ENCODE data around the gene HRH1. TPM values are rescaled to one million over a fixed set of nuclear protein-coding genes. Genes with fewer than 3 reads are reported as not detected.
"Not testable (repeated sequence)": the region's sequence is repeated elsewhere in the genome, so short reads cannot be mapped to it uniquely, and the experiment has no call there.

The HRH1 gene
- total RNA-seq, 4 donors from 2014 or later, result 10.9 to 12.2 (median 11.4) TPM

DNA sequence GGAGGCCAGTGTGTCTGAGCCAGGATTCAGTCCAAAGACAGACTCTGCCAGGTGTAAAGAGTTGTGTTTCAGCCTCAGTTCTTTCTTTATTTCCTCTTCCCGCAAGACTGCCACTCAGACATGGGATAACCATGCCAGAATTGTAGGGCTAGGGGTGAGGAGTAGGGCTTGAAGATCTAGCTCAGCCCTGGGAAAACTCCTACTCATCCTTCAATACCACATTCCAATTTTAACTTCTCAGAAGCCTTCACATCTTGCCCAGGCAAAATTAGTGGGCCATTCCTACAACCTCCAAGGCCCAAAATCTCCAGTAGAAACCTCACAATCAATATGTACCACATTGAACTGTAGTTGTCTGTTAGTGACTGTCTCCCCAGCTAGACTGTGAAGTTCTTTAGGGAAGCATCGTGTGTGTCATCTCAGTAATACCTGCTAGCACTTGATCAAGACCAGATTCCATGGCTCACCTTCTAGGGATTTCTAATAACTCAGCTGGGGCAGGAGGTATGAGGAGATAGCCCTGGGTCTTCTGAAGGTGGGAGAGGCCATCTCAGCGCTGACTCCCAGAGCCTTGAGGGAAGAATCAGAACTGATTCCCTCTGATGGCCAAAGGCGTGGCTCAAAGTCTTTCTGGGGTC lies 19.7 kb downstream of the HRH1 start:
- no peak overlapping the region for H3K27ac ChIP-seq
- DNase-seq (ENCODE audit: low spot score in 2 of 2), result peak in 1 of 2 donors; percentile 13
- WGBS, result 91% methylated on average over 4 of the region's 4 CpGs
- H3K27me3 ChIP-seq, result no peaks in the 10 kb centered on the region
- H3K36me3 ChIP-seq, result no peaks in the 10 kb centered on the region
- H3K4me3 ChIP-seq, result no peak overlapping the region
- TF ChIP-seq, protein P1, sequence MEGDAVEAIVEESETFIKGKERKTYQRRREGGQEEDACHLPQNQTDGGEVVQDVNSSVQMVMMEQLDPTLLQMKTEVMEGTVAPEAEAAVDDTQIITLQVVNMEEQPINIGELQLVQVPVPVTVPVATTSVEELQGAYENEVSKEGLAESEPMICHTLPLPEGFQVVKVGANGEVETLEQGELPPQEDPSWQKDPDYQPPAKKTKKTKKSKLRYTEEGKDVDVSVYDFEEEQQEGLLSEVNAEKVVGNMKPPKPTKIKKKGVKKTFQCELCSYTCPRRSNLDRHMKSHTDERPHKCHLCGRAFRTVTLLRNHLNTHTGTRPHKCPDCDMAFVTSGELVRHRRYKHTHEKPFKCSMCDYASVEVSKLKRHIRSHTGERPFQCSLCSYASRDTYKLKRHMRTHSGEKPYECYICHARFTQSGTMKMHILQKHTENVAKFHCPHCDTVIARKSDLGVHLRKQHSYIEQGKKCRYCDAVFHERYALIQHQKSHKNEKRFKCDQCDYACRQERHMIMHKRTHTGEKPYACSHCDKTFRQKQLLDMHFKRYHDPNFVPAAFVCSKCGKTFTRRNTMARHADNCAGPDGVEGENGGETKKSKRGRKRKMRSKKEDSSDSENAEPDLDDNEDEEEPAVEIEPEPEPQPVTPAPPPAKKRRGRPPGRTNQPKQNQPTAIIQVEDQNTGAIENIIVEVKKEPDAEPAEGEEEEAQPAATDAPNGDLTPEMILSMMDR (IDR thresholded peaks at IDR 0.05), result no peak
- no peak for TF ChIP-seq POLR2A (IDR thresholded peaks at IDR 0.05)
- TF ChIP-seq EP300 (IDR thresholded peaks at IDR 0.05), result no peak
- TF ChIP-seq POLR2AphosphoS5 (IDR thresholded peaks at IDR 0.05), result no peak
- H3K9me3 ChIP-seq, result no peaks in the 10 kb centered on the region
- peaks cover 8% of the 10 kb centered on the region for H3K4me1 ChIP-seq

DNA sequence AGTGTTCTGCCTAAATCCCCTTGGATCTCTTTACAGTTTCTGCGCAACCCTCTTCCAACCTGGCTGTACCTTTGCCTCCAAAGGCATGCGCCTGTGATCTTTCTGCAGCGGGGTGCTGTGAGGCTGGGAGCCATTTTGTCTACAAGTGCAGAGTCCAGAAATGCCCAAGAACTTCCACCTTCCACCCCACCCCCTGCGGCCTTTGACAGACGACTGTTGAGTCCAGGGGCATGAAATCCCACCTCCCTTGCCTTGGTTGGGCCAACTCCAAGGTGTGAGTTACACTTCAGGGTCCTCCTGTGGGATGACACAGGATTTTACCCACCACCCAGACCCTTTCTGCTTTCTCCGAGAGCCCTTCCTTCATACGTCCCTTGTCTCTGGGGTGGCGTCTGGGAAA lies 24.1 kb downstream of the HRH1 start:
- no peaks in the 10 kb centered on the region for H3K27me3 ChIP-seq
- H3K27ac ChIP-seq, result no peak overlapping the region
- H3K4me1 ChIP-seq, result peaks cover 5% of the 10 kb centered on the region
- H3K9me3 ChIP-seq, result no peaks in the 10 kb centered on the region
- peak in 1 of 2 donors; percentile 53 for DNase-seq (ENCODE audit: low spot score in 2 of 2)
- TF ChIP-seq POLR2A (IDR thresholded peaks at IDR 0.05) (no peak), EP300 (IDR thresholded peaks at IDR 0.05) (no peak), POLR2AphosphoS5 (IDR thresholded peaks at IDR 0.05) (no peak)
- TF ChIP-seq, protein P1 (IDR thresholded peaks at IDR 0.05), result no peak
- 95% methylated on average over 8 of the region's 8 CpGs for WGBS
- H3K36me3 ChIP-seq, result no peaks in the 10 kb centered on the region
- no peak overlapping the region for H3K4me3 ChIP-seq

DNA sequence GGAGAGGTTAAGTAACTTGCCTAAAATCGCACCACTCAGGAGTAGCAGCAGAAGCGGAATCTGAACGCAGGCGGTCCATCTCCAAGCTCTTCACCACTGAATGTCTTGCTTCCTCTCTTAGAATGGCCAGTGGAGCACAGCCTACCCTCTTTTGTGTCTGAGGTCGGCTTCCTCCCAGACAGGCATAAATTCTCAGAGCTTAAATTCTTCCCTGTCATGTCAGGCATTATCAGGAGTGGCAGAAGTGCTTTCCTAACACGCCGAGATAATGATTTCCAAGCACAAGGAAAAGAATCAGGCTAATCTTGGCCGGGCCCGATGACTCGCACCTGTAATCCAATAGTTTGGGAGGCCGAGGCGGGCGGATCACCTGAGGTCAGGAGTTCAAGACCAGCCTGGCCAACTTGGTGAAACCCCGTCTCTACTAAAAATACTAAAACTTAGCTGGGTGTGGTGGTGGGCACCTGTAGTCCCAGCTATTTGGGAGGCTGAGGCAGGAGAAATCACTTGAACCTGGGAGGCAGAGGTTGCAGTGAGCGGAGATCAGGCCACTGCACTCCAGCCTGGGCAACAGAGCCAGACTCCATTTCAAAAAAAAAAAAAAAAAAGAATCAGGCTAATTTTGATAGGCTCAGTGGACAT lies 30.2 kb downstream of the HRH1 start:
- not testable (repeated sequence) for H3K27me3 ChIP-seq, H3K9me3 ChIP-seq, H3K4me3 ChIP-seq, H3K27ac ChIP-seq, H3K36me3 ChIP-seq
- peaks cover 33% of the 10 kb centered on the region for H3K4me1 ChIP-seq
- WGBS, result 72% methylated on average over 14 of the region's 15 CpGs
- DNase-seq (ENCODE audit: low spot score in 2 of 2), result peak in 1 of 2 donors; percentile 34

DNA sequence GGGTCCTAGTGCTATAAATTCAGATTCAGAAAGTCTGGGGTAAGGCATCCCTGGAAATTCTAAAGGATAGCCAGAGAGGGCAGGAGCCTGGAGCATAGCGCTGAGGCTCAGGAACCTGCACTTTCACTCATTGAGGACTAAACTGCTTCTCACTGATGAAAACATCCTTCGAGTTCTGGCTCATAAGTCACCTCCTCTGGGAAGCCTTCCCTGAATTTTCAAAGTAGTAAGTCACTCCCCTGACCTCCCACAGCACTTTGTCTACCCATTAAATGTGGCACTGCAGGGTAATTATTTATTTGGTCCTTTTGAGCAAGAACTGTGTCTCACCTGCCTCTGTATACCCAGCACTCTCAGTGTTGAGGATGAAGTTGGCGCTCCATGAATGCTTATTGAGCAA lies 30.9 kb downstream of the HRH1 start:
- Histone ChIP-seq H3K27me3 (no peaks in the 10 kb centered on the region), H3K9me3 (no peaks in the 10 kb centered on the region), H3K4me1 (peaks cover 33% of the 10 kb centered on the region), H3K27ac (no peak overlapping the region), H3K4me3 (no peak overlapping the region), H3K36me3 (no peaks in the 10 kb centered on the region)
- DNase-seq (ENCODE audit: low spot score in 2 of 2), result peak in 1 of 2 donors; percentile 19
- 92% methylated on average over 3 of the region's 3 CpGs for WGBS
- TF ChIP-seq POLR2A (IDR thresholded peaks at IDR 0.05) (no peak), EP300 (IDR thresholded peaks at IDR 0.05) (no peak), POLR2AphosphoS5 (IDR thresholded peaks at IDR 0.05) (no peak)
- TF ChIP-seq, protein P1 (IDR thresholded peaks at IDR 0.05), result no peak

DNA sequence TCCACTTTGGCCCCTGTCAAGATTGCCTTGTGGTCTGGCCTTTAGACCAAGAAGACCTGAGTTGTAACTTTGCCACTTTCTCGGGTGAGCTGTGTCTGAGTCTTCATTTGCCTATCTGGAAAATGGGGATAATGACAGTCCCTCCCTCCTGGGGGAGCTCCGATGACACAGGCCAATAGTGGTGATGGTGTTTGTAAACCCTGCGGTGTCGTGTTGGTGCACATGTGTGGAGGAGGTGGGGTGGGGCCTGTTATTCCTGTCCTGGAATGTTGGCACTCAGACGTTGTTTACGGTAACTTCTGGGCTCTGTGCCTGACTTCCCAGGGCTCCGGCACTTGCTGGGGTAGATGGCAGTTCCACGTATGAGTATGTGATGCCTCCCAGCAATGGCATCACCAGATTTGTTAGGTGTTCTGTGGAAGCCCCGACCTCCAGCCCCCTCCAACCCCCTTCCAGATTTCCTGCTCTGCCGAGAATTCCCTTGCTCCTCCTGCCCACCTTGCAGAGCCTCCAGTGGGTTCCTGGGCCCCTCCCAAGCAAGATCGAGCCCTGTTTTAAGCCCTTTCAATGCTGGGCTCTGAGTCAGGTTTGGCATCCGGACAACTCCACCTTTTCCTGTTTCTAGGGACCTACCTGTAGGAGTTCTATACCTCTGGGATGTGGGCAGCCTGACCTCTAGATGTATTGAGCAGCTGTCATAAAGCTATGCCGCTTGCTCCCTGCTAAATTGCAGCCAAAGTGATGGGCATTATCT lies 31.4 kb downstream of the HRH1 start:
- Histone ChIP-seq H3K36me3 (no peaks in the 10 kb centered on the region), H3K27me3 (no peaks in the 10 kb centered on the region), H3K4me3 (no peak overlapping the region), H3K4me1 (peaks cover 33% of the 10 kb centered on the region), H3K9me3 (no peaks in the 10 kb centered on the region), H3K27ac (peak overlapping the region; percentile 49)
- WGBS, result 19% methylated on average over 13 of the region's 13 CpGs
- DNase-seq (ENCODE audit: low spot score in 2 of 2), result peak; percentile 85 to 91
- no peak for TF ChIP-seq POLR2A (IDR thresholded peaks at IDR 0.05)
- peak in 2 of 3 donors; percentile 27 to 82 for TF ChIP-seq POLR2AphosphoS5 (IDR thresholded peaks at IDR 0.05)

DNA sequence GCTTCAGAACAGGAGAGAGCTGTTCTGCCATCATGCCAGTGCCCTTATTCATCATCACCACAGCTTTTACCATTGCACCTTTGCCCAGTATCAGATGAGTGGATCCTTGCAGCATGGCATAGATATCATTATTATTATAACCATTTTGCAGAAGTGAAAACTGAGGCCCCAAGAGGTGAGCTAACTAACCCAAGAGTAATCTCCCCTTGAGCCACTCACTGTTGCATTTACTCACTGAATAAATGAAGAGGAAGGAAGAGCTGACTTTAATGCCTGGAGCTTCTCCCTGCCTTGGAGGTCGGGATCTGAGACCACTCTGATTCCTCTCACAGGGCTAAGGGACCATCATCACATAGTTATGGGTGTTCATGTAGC lies 32.0 kb downstream of the HRH1 start:
- Histone ChIP-seq H3K27ac (peak overlapping the region; percentile 49), H3K9me3 (no peaks in the 10 kb centered on the region), H3K4me3 (no peak overlapping the region), H3K27me3 (no peaks in the 10 kb centered on the region), H3K4me1 (peaks cover 33% of the 10 kb centered on the region), H3K36me3 (no peaks in the 10 kb centered on the region)
- TF ChIP-seq POLR2A (IDR thresholded peaks at IDR 0.05), result no peak
- TF ChIP-seq, protein P1 (IDR thresholded peaks at IDR 0.05), result no peak
- TF ChIP-seq EP300 (IDR thresholded peaks at IDR 0.05), result no peak
- TF ChIP-seq POLR2AphosphoS5 (IDR thresholded peaks at IDR 0.05), result no peak
- DNase-seq (ENCODE audit: low spot score in 2 of 2), result peak in 1 of 2 donors; percentile 18
- 36% methylated on average over 1 of the region's 1 CpG for WGBS
